HCT116 (cell line): ENCODE data around the gene SEC31A.

ENCODE experiments used
- CEBPB ChIP-seq: IDR thresholded peaks from 2 replicates; pipeline ENCODE4 v1.6.1; 2012; ENCODE audit warnings: low read depth
- ELF1 ChIP-seq: IDR thresholded peaks from 2 replicates; pipeline ENCODE4 v1.6.1; 2012; ENCODE audit warnings: low read depth, borderline replicate concordance
- EZH2 ChIP-seq: fragments of 200-600 bp; sonication (generic); IDR thresholded peaks from 2 replicates; pipeline ENCODE4 v1.6.1; 2017; ENCODE audit warnings: antibody characterized with exemption, mixed run types
- JUND ChIP-seq: IDR thresholded peaks from 2 replicates; pipeline ENCODE4 v1.6.1; 2012
- POLR2A ChIP-seq: IDR thresholded peaks from 2 replicates; pipeline ENCODE4 v1.7.0; 2011; ENCODE audit warnings: borderline replicate concordance; ENCODE audit not compliant: insufficient read depth, insufficient read length; ENCODE audit errors: extremely low read depth
- POLR2AphosphoS5 ChIP-seq: IDR thresholded peaks from 2 replicates; pipeline ENCODE4 v1.6.1; 2011; ENCODE audit warnings: mild to moderate bottlenecking, low read depth, low read length, moderate library complexity
- RAD21 ChIP-seq: IDR thresholded peaks from 2 replicates; pipeline ENCODE4 v1.6.1; 2012; ENCODE audit warnings: low read depth, mild to moderate bottlenecking
- SRF ChIP-seq: IDR thresholded peaks from 2 replicates; pipeline ENCODE4 v1.6.1; 2012; ENCODE audit warnings: low read depth
- YY1 ChIP-seq: IDR thresholded peaks from 2 replicates; pipeline ENCODE4 v1.6.1; 2011; ENCODE audit warnings: low read length, low read depth, moderate library complexity, mild to moderate bottlenecking; ENCODE audit not compliant: insufficient replicate concordance; ENCODE audit errors: extremely low read depth
- TF ChIP-seq, protein P1 (sequence below), 3 experiments: fragments of 200-600 bp in 1 of 3; sonication (generic) in 1 of 3; IDR thresholded peaks in 2 of 3; conservative IDR thresholded peaks in 1 of 3; 2 replicates each; pipeline ENCODE4 v1.5.1; 2012 to 2017; ENCODE audit warnings: low read depth in 2 of 3, low read length in 2 of 3, antibody characterized with exemption in 1 of 3, borderline replicate concordance in 1 of 3, control low read depth in 1 of 3, mild to moderate bottlenecking in 1 of 3, mixed read lengths in 1 of 3, mixed run types in 1 of 3, moderate library complexity in 1 of 3; ENCODE audit not compliant: insufficient read depth in 1 of 3
- TF ChIP-seq, protein P2 (sequence below): IDR thresholded peaks from 2 replicates; pipeline ENCODE4 v1.6.1; 2012
- TF ChIP-seq, protein P3 (sequence below): IDR thresholded peaks from 2 replicates; pipeline ENCODE4 v1.6.1; 2012

DNA sequence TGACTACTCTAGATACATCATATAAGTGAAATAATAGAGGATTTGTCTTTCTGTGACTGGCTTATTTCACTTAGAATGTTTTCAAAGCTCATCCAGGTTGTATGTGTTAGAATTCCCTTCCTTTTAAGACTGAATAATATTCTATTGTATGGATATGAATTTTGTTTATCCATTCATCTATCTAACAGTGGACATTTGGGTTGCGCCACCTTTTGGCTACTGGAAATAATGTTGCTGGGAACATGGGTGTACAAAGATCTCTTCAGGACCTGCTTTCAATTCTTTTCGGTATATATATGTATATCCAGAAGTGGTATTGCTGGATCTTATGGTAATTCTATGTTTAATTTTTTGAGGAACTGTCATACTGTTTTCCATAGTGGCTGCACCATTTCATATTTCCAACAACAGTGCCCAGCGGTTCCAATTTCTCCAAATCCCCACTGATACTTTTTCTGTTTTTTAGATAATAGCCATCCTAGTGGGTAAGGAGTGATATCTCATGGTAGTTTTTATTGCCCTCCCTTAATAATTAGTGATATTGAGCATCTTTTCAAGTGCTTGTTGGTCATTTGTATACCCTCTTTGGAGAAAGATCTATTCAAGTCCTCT, 88.9 kb downstream of the SEC31A start:
- TF ChIP-seq, protein P1, sequence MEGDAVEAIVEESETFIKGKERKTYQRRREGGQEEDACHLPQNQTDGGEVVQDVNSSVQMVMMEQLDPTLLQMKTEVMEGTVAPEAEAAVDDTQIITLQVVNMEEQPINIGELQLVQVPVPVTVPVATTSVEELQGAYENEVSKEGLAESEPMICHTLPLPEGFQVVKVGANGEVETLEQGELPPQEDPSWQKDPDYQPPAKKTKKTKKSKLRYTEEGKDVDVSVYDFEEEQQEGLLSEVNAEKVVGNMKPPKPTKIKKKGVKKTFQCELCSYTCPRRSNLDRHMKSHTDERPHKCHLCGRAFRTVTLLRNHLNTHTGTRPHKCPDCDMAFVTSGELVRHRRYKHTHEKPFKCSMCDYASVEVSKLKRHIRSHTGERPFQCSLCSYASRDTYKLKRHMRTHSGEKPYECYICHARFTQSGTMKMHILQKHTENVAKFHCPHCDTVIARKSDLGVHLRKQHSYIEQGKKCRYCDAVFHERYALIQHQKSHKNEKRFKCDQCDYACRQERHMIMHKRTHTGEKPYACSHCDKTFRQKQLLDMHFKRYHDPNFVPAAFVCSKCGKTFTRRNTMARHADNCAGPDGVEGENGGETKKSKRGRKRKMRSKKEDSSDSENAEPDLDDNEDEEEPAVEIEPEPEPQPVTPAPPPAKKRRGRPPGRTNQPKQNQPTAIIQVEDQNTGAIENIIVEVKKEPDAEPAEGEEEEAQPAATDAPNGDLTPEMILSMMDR (IDR thresholded peaks at IDR 0.05 in 2 of 3, conservative IDR thresholded peaks at IDR 0.05 in 1 of 3; ENCODE audit: borderline replicate concordance in 1 of 3, insufficient read depth in 1 of 3, low read depth in 2 of 3, low read length in 2 of 3): peak; percentile 54 to 72 (median 58); a peak in 5 of 6 replicates
- TF ChIP-seq CEBPB (no peak), RAD21 (peak; percentile 60), POLR2A (no peak), EZH2 (no peak), ELF1 (no peak), YY1 (no peak), SRF (no peak), POLR2AphosphoS5 (no peak), JUND (no peak)
- TF ChIP-seq, protein P2, sequence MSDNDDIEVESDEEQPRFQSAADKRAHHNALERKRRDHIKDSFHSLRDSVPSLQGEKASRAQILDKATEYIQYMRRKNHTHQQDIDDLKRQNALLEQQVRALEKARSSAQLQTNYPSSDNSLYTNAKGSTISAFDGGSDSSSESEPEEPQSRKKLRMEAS: no peak
- TF ChIP-seq, protein P3, sequence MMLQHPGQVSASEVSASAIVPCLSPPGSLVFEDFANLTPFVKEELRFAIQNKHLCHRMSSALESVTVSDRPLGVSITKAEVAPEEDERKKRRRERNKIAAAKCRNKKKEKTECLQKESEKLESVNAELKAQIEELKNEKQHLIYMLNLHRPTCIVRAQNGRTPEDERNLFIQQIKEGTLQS: no peak
